ENCODE results near the gene SOAT1. TPM values are rescaled to one million over a fixed set of nuclear protein-coding genes. Genes with fewer than 3 reads are reported as not detected.
"Not testable (repeated sequence)": the region's sequence is repeated elsewhere in the genome, so short reads cannot be mapped to it uniquely, and the experiment has no call there.

The SOAT1 gene
- total and polyA plus RNA-seq, 4 donors = 6.0 to 42.7 (median 22.7) TPM

GRCh38 chr1:179380299-179380698 is 86.7 kb downstream of the SOAT1 start:
- intact Hi-C loops (cut with DNase I) = no loop called here
- DNase-seq (no peak), ATAC-seq (ENCODE audit: low FRiP score) (no peak)
- no peak overlapping the region for H3K4me3 ChIP-seq (ENCODE audit: low read length in 2 of 2)
- no peak overlapping the region for H3K27ac ChIP-seq (ENCODE audit: low read depth in 1 of 2, low read length in 2 of 2)
- H3K4me1 ChIP-seq (ENCODE audit: control insufficient read depth in 1 of 2, insufficient read depth in 2 of 2, low read length in 2 of 2) = no peaks in the 10 kb centered on the region
- H3K27me3 ChIP-seq (ENCODE audit: control insufficient read depth in 1 of 2, insufficient read depth in 2 of 2, low read length in 1 of 2) = no peaks in the 10 kb centered on the region
- no peaks in the 10 kb centered on the region for H3K36me3 ChIP-seq (ENCODE audit: control insufficient read depth in 1 of 2, insufficient read depth in 2 of 2, low read length in 1 of 2)
- no peaks in the 10 kb centered on the region for H3K9me3 ChIP-seq (ENCODE audit: control insufficient read depth, low read length)

DNA sequence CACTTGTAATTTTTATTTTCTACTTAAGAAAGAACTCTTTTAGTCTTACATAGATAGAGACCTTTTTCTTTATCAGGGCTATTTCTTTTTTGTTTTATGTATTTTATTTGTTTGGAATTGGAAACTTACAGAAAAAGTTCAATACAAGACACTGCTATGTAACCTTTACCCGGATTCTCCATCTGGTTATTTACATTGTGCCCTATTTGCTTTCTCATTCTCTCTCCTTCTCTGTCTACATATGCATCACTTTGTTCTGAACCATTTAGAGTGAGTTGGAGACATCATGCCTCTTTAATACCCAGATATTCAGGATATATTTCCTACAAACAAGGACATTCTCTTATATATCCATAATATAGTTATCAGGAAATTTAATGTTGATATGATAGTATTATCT is 90.4 kb downstream of the SOAT1 start:
- Histone ChIP-seq H3K4me3 (ENCODE audit: low read length in 2 of 2) (no peak overlapping the region), H3K27me3 (ENCODE audit: control insufficient read depth in 1 of 2, insufficient read depth in 2 of 2, low read length in 1 of 2) (no peaks in the 10 kb centered on the region), H3K36me3 (ENCODE audit: control insufficient read depth in 1 of 2, insufficient read depth in 2 of 2, low read length in 1 of 2) (no peaks in the 10 kb centered on the region), H3K9me3 (ENCODE audit: control insufficient read depth, low read length) (no peaks in the 10 kb centered on the region), H3K27ac (ENCODE audit: low read depth in 1 of 2, low read length in 2 of 2) (no peak overlapping the region), H3K4me1 (ENCODE audit: control insufficient read depth in 1 of 2, insufficient read depth in 2 of 2, low read length in 2 of 2) (no peaks in the 10 kb centered on the region)
- intact Hi-C loops (cut with DNase I) = no loop called here
- 71 to 83% methylated on average over 1 of the region's 1 CpG for WGBS, 2 donors
- ATAC-seq (ENCODE audit: low FRiP score) = no peak
- no peak for DNase-seq

- DNase-seq = no peak
- ATAC-seq (ENCODE audit: low FRiP score) = no peak
- H3K36me3 ChIP-seq (ENCODE audit: control insufficient read depth in 1 of 2, insufficient read depth in 2 of 2, low read length in 1 of 2) = no peaks in the 10 kb centered on the region
- no peak overlapping the region for H3K4me3 ChIP-seq (ENCODE audit: low read length in 2 of 2)
- intact Hi-C loops (cut with DNase I) = no loop called here
- H3K4me1 ChIP-seq (ENCODE audit: control insufficient read depth in 1 of 2, insufficient read depth in 2 of 2, low read length in 2 of 2) = no peaks in the 10 kb centered on the region
- H3K27ac ChIP-seq (ENCODE audit: low read depth in 1 of 2, low read length in 2 of 2) = no peak overlapping the region
- 84 to 88% methylated on average over 1 of the region's 1 CpG for WGBS, 2 donors
- no peaks in the 10 kb centered on the region for H3K9me3 ChIP-seq (ENCODE audit: control insufficient read depth, low read length)
- H3K27me3 ChIP-seq (ENCODE audit: control insufficient read depth in 1 of 2, insufficient read depth in 2 of 2, low read length in 1 of 2) = no peaks in the 10 kb centered on the region
Observed at GRCh38 chr1:179385510-179385909, 91.9 kb downstream of the SOAT1 start.

DNA sequence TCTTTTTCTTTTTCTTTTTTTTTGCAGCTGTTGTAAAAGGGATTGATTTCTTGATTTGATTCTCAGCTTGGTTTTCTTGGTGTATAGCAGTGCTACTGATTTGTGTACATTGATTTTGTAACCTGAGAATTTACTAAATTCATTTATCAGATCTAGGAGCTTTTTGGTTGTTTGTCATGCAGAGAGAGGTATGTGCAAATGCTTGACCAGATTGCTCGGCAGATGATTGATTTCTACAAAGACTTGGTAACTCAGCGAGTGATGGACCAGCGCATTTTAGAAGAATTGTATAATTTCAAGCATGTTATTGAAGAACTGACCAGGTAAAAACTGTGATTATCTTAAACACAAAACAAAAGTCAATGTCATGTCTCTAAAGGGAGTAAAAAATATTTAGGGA is 100.1 kb downstream of the SOAT1 start:
- Histone ChIP-seq H3K27ac (ENCODE audit: low read depth in 1 of 2, low read length in 2 of 2) (no peak overlapping the region), H3K27me3 (ENCODE audit: control insufficient read depth in 1 of 2, insufficient read depth in 2 of 2, low read length in 1 of 2) (no peaks in the 10 kb centered on the region), H3K9me3 (ENCODE audit: control insufficient read depth, low read length) (no peaks in the 10 kb centered on the region), H3K4me3 (ENCODE audit: low read length in 2 of 2) (no peak overlapping the region), H3K4me1 (ENCODE audit: control insufficient read depth in 1 of 2, insufficient read depth in 2 of 2, low read length in 2 of 2) (no peaks in the 10 kb centered on the region), H3K36me3 (ENCODE audit: control insufficient read depth in 1 of 2, insufficient read depth in 2 of 2, low read length in 1 of 2) (no peaks in the 10 kb centered on the region)
- DNase-seq (no peak), ATAC-seq (ENCODE audit: low FRiP score) (no peak)
- 89 to 98% methylated on average over 3 of the region's 3 CpGs for whole genome bisulfite sequencing, 2 donors
- intact Hi-C loops (cut with DNase I) = no loop called here

GRCh38 chr1:179399399-179399798 is 105.8 kb downstream of the SOAT1 start:
- intact Hi-C loops (cut with DNase I); DNase-seq; H3K27me3 ChIP-seq (ENCODE audit: control insufficient read depth in 1 of 2, insufficient read depth in 2 of 2, low read length in 1 of 2); H3K4me3 ChIP-seq (ENCODE audit: low read length in 2 of 2); H3K36me3 ChIP-seq (ENCODE audit: control insufficient read depth in 1 of 2, insufficient read depth in 2 of 2, low read length in 1 of 2); ATAC-seq (ENCODE audit: low FRiP score); H3K9me3 ChIP-seq (ENCODE audit: control insufficient read depth, low read length); H3K4me1 ChIP-seq (ENCODE audit: control insufficient read depth in 1 of 2, insufficient read depth in 2 of 2, low read length in 2 of 2); H3K27ac ChIP-seq (ENCODE audit: low read depth in 1 of 2, low read length in 2 of 2): not testable (repeated sequence)
- 81 to 83% methylated on average over 2 of the region's 2 CpGs for WGBS, 2 donors

Other genes with a start within 250 kb of the SOAT1 start
- 10 to 100 TPM; 13.9 to 18.5 TPM for gene TOR3A, start 211.7 kb upstream of the SOAT1 start, total RNA-seq
- 10 to 100 TPM in 1 of 2 donors, 1 to 10 TPM in 1; 7.3 to 23.4 TPM for gene TOR3A, start 211.7 kb upstream of the SOAT1 start, polyA plus RNA-seq
- 10 to 100 TPM; 57.0 to 58.5 TPM for gene ABL2, start 64.1 kb upstream of the SOAT1 start, total RNA-seq
- gene ABL2, start 64.1 kb upstream of the SOAT1 start, polyA plus RNA-seq = 1 to 10 TPM; 2.4 to 5.4 TPM
- gene AXDND1, start 72.2 kb downstream of the SOAT1 start, total RNA-seq = not detected
- gene AXDND1, start 72.2 kb downstream of the SOAT1 start, polyA plus RNA-seq = not detected